Mucosa of stomach (tissue), 1 donor: ENCODE results near the gene TRAPPC12.

Experiments used
- H3K27me3 ChIP-seq: one replicate; pipeline ENCODE4 v1.7.0; 2013; ENCODE audit warnings: mild to moderate bottlenecking, low read length; ENCODE audit not compliant: control insufficient read depth, insufficient read depth
- H3K36me3 ChIP-seq: one replicate; pipeline ENCODE4 v1.7.0; 2013; ENCODE audit warnings: low read length; ENCODE audit not compliant: control insufficient read depth, insufficient read depth
- H3K4me1 ChIP-seq: one replicate; pipeline ENCODE4 v1.7.0; 2013; ENCODE audit warnings: mild to moderate bottlenecking, low read length; ENCODE audit not compliant: control insufficient read depth, insufficient read depth
- H3K4me3 ChIP-seq: one replicate; pipeline ENCODE4 v1.7.0; 2013; ENCODE audit warnings: low read length
- H3K9ac ChIP-seq: one replicate; pipeline ENCODE4 v1.7.0; 2013; ENCODE audit warnings: mild to moderate bottlenecking, low read length, moderate library complexity
- H3K9me3 ChIP-seq: one replicate; pipeline ENCODE4 v1.7.0; 2013; ENCODE audit warnings: mild to moderate bottlenecking, low read length, moderate library complexity; ENCODE audit not compliant: control insufficient read depth
- donor health status: Pancreatic carcinoma.

TRAPPC12 gene

GRCh38 chr2:3472296-3472695 is 92.8 kb downstream of the TRAPPC12 start:
- H3K4me1 ChIP-seq = no peaks in the 10 kb centered on the region
- H3K4me3 ChIP-seq = no peak overlapping the region
- no peaks in the 10 kb centered on the region for H3K27me3 ChIP-seq
- no peak overlapping the region for H3K9ac ChIP-seq
- H3K36me3 ChIP-seq = no peaks in the 10 kb centered on the region
- no peaks in the 10 kb centered on the region for H3K9me3 ChIP-seq

- H3K27me3 ChIP-seq = no peaks in the 10 kb centered on the region
- no peaks in the 10 kb centered on the region for H3K9me3 ChIP-seq
- no peak overlapping the region for H3K4me3 ChIP-seq
- H3K4me1 ChIP-seq = no peaks in the 10 kb centered on the region
- no peaks in the 10 kb centered on the region for H3K36me3 ChIP-seq
- no peak overlapping the region for H3K9ac ChIP-seq
Observed at GRCh38 chr2:3472966-3473365, 93.5 kb downstream of the TRAPPC12 start.

GRCh38 chr2:3475771-3476170 is 96.3 kb downstream of the TRAPPC12 start:
- Histone ChIP-seq H3K36me3 (no peaks in the 10 kb centered on the region), H3K4me3 (no peak overlapping the region), H3K27me3 (no peaks in the 10 kb centered on the region), H3K9ac (no peak overlapping the region), H3K4me1 (peaks cover 7% of the 10 kb centered on the region), H3K9me3 (no peaks in the 10 kb centered on the region)

GRCh38 chr2:3476321-3476984 is 97.0 kb downstream of the TRAPPC12 start:
- Histone ChIP-seq H3K27me3 (no peaks in the 10 kb centered on the region), H3K4me3 (no peak overlapping the region), H3K4me1 (peaks cover 12% of the 10 kb centered on the region), H3K9ac (no peak overlapping the region), H3K9me3 (no peaks in the 10 kb centered on the region), H3K36me3 (no peaks in the 10 kb centered on the region)

GRCh38 chr2:3476985-3477327 is 97.5 kb downstream of the TRAPPC12 start:
- Histone ChIP-seq H3K27me3 (no peaks in the 10 kb centered on the region), H3K4me3 (no peak overlapping the region), H3K9ac (no peak overlapping the region), H3K36me3 (no peaks in the 10 kb centered on the region), H3K4me1 (peaks cover 12% of the 10 kb centered on the region), H3K9me3 (no peaks in the 10 kb centered on the region)

- H3K9me3 ChIP-seq = no peaks in the 10 kb centered on the region
- no peak overlapping the region for H3K9ac ChIP-seq
- no peaks in the 10 kb centered on the region for H3K36me3 ChIP-seq
- no peak overlapping the region for H3K4me3 ChIP-seq
- H3K27me3 ChIP-seq = no peaks in the 10 kb centered on the region
- H3K4me1 ChIP-seq = peaks cover 15% of the 10 kb centered on the region
Observed at GRCh38 chr2:3478846-3479385, 99.4 kb downstream of the TRAPPC12 start.

- no peaks in the 10 kb centered on the region for H3K9me3 ChIP-seq
- H3K27me3 ChIP-seq = no peaks in the 10 kb centered on the region
- H3K36me3 ChIP-seq = no peaks in the 10 kb centered on the region
- peaks cover 15% of the 10 kb centered on the region for H3K4me1 ChIP-seq
- H3K9ac ChIP-seq = no peak overlapping the region
- no peak overlapping the region for H3K4me3 ChIP-seq
Observed at GRCh38 chr2:3479430-3480320, 100.2 kb downstream of the TRAPPC12 start.

GRCh38 chr2:3480352-3481010 is 101.0 kb downstream of the TRAPPC12 start:
- no peak overlapping the region for H3K9ac ChIP-seq
- no peak overlapping the region for H3K4me3 ChIP-seq
- H3K9me3 ChIP-seq = no peaks in the 10 kb centered on the region
- H3K27me3 ChIP-seq = no peaks in the 10 kb centered on the region
- H3K36me3 ChIP-seq = no peaks in the 10 kb centered on the region
- H3K4me1 ChIP-seq = peaks cover 15% of the 10 kb centered on the region

GRCh38 chr2:3481011-3481400 is 101.5 kb downstream of the TRAPPC12 start:
- Histone ChIP-seq H3K4me3 (no peak overlapping the region), H3K9ac (no peak overlapping the region), H3K9me3 (no peaks in the 10 kb centered on the region), H3K4me1 (peaks cover 15% of the 10 kb centered on the region), H3K36me3 (no peaks in the 10 kb centered on the region), H3K27me3 (no peaks in the 10 kb centered on the region)

GRCh38 chr2:3481736-3482362 is 102.4 kb downstream of the TRAPPC12 start:
- Histone ChIP-seq H3K4me1 (peaks cover 15% of the 10 kb centered on the region), H3K9ac (no peak overlapping the region), H3K9me3 (no peaks in the 10 kb centered on the region), H3K27me3 (no peaks in the 10 kb centered on the region), H3K36me3 (no peaks in the 10 kb centered on the region), H3K4me3 (no peak overlapping the region)

- H3K27me3 ChIP-seq = no peaks in the 10 kb centered on the region
- H3K4me1 ChIP-seq = peaks cover 15% of the 10 kb centered on the region
- no peaks in the 10 kb centered on the region for H3K9me3 ChIP-seq
- no peaks in the 10 kb centered on the region for H3K36me3 ChIP-seq
- no peak overlapping the region for H3K4me3 ChIP-seq
- no peak overlapping the region for H3K9ac ChIP-seq
Observed at GRCh38 chr2:3482363-3482821, 102.9 kb downstream of the TRAPPC12 start.
